Prostate gland (tissue), 2 donors: ENCODE data around the gene NLGN3.

Experiments used
- CTCF ChIP-seq, 4 experiments: fragments of 200-600 bp in 2 of 4; fragments of 450-650 bp in 2 of 4; sonication (generic) in 2 of 4; IDR thresholded peaks; 1 replicate in 3 of 4; 2 replicates in 1 of 4; pipeline ENCODE4 v1.5.1; 2016 to 2019; ENCODE audit warnings: antibody characterized with exemption in 4 of 4, mild to moderate bottlenecking in 2 of 4, moderate library complexity in 2 of 4
- POLR2A ChIP-seq: fragments of 450-650 bp; IDR thresholded peaks from one replicate; pipeline ENCODE4 v1.6.1; 2016; ENCODE audit warnings: antibody characterized with exemption, mild to moderate bottlenecking
- POLR2AphosphoS5 ChIP-seq: sonication (generic); formaldehyde crosslinking; IDR thresholded peaks from one replicate; pipeline ENCODE4 v1.6.1; 2017; ENCODE audit warnings: antibody characterized with exemption

GRCh38 chrX:71111921-71112431 is 32.7 kb upstream of the NLGN3 start:
- TF ChIP-seq POLR2A (no peak), CTCF (IDR thresholded peaks at IDR 0.05) (no peak), POLR2AphosphoS5 (no peak)
